NCI-H446 treated with DMSO at 0.1 percent for 48 hours (cell line): Measurements from ENCODE around the gene SCN8A.
"Not testable (repeated sequence)": the region's sequence is repeated elsewhere in the genome, so short reads cannot be mapped to it uniquely, and the experiment has no call there.

ENCODE experiments used
- DNase-seq: peaks from one replicate; lab custom pipeline; 2025; lab: John Stamatoyannopoulos, UW

SCN8A gene

DNA sequence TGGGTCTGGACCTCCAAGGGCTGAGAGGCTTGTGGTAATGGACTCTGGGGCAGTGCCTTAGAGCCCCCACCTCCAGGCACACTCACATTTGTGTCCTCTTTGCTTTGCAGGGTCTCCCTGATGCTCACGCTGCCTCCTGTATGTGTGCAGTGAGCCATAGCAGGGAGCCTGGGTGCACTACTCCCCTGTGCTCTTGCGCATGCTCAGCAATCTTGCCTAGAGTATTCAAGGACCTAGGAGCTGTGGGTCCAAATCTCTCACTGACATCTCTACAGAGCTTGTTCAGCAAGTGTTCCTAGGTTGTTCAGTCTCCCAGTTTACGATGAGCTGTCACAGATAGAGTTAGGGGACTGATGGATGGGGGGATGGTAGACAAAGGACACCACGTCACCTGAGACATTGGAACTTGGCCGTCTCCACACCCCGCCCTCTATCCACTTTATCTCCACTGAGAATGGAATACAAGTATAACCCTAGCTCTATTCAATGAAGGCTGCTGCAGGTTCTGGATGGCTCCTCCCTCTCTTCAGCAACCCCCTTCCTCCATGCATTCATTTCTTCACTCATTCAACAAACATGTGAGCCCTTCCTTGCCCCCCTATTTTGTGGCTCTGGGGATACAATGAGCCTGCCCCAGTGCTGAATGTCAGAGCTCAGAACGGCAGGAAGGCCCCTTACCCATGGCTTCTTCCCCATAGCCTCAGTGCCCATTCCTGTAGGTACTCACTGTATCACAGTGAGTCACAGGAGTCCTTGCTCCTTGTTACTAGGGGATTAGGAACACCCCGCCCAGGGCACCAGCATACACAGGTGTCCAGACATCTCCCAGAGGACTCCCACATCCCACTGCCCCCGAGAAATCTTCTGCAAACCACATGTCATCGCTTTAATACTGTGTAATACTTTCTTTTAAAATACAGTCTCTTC lies 226.3 kb downstream of the SCN8A start:
- no peak for DNase-seq

DNA sequence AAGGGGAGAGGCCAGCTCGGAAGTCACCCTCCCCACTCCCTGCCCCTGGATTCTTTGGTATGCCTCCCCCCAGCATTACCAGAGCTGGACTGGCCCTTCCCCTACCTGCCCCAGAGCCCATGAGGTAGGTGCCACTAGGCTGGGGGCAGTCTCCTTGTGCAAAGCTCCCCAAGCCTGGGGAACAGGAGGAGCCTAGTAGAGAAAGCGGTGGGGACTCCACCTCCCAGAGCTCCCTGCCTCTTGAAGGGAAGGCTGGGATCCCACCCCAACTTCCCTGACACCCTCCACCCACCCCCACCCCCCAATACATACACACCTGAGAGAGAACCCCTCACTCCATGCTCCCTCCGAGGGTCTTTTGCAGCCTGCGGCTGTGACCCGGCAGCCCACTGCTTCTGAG lies 227.1 kb downstream of the SCN8A start:
- DNase-seq = no peak

DNA sequence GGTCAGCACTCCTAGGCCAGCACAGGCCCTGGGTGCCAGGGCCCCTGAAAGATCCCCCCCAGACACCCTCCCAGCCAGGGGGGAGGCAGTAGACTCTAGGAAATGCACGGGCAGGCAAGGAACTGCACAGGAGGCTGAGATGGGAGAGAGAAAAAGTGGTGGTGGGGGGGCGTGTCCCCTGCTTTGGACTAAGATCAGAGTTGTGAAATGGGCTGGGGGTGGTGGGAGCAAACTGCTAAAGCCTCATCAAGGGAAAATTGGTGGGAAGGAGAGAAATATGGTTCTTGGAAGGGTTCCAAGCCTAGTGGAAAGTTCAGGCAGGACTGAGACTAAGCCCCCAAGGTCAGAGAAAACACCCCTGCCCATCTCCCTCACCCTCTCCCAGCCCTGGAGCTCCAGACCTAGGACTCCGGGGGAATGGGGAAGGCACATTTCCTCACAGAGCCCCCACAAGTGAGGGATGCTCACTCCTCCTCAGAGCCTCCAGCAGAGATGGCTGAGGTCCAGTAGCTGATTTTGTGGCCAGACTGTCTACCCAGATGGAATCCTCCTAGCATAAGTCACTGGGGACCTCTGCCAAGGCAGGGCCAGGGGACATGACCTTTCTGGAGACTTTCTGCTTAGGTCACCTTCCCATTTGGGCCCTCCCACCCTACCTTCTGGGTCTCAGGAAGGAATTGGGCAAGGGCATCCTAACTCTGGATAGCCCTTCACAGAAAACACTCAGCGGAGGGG lies 227.7 kb downstream of the SCN8A start:
- DNase-seq = peak; percentile 52

DNA sequence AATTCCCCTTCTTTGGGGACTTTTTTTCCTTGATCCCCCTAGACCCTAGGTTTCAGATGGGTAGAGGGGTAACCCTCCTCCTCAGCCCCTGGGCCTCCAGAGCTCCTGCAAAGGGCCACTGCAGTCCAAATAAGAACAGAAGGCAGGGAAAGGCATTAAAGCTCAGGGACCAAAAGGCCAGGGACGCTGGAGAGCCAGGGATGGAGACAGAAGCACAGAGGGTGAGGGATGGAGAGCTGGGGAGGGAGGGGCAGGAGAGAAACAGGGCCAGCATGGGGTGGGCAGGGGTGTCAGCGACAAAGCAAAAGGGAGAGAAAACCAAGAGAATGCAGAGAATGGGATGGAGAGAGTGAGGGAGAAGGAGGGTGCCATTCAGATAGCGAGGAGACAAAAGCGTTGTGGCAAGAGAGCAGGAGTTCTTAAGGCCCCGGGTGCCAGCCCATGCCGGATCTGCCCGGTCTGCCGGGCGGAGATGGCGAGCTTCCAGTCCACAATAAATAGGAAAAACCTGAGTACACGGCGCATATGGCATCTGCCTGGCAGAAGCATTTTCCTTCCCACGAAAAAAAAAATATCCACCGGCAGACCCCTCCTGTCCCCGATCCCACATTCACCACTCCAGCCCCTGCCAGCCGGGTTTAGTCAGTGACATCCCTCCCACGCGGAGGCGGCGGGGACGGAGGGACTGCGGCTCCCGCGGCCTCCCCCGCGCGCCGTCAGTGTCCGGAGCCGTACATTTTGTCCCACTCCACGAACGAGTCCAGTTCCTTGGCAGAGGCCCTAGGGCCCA lies 228.9 kb downstream of the SCN8A start:
- DNase-seq = peak; percentile 24

DNA sequence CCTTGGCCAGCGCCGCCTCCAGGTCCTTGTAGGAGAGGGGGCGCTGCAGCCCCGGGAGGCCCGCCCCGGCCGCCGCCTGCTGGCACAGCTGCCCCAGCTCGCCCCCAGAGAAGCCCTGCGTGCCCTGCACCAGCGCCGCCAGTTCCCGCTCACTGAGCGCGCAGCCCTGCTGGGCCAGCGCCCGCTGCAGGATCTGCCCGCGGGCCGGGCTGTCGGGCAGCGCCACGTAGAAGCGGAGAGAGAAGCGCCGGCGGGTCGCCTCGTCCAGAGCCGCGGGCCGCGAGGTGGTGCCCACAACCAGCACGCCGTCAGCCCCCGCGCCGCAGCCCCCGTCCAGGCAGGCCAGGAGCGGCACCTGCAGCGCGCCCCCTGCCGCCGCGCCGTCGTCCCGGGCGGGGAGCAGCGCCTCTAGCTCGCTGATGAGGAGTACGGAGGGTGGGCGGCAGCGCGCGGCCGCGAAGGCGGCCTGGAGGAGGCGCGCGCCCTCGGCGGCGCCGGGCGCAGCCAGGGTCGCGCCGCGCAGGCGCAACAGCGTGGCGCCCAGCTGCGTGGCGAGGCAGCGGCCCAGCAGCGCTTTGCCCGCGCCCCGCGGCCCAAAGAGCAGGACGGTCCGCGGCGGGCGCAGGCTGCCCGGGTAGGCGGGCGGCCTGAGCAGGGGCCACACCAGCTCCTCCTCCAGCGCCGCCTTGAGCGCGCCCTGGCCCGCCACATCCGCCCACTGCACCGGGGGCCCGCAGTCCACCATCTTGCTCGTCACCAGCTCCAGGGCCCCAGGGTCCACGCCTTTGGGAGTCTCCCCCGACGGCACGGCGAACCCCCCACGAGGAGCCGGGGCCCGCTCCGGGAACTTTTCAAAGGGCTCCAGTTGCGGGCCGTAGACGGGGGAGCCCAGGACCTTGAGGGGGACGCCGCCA lies 229.8 kb downstream of the SCN8A start:
- peak; percentile 61 for DNase-seq

DNA sequence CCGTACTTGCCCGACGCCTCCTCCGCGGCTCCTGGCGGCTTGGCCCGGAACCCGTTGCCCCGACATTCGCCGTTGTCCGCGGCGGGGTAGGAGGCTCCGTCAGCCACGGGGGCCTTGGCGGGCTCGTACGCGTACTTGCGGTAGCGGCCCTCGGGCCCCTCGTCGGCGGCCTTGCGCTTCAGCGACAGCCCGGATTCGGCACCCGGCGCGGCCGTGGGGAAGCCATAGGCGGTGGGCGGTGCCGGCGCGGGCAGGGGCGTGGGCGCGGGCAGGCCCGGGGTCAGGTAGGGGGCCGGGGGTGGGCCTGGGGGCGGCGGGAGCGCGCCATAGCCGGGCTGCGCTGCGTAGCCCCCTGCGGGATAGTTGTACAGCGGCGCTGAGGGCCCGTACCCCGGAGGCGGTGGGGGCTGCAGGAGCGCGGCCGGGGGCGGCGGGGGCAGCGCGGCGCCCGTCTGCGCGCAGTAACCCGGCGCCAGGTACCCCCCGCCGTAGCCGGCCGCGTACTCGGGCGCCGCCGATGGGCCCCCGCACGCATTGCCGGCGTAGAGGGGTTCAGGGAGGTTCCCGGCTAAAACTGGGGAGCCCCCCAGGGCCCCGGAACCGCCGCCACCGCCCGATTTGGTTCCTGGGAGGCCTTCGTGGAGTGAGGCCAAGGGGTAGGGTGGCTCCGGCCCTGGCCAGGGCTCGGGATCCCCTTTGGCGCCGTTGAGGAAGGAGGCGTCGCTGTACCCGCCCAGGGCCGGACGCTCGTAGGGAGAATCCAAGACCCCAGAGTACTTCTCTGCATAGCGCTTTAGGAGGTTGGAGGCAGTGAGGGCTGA lies 230.6 kb downstream of the SCN8A start:
- DNase-seq = no peak

DNA sequence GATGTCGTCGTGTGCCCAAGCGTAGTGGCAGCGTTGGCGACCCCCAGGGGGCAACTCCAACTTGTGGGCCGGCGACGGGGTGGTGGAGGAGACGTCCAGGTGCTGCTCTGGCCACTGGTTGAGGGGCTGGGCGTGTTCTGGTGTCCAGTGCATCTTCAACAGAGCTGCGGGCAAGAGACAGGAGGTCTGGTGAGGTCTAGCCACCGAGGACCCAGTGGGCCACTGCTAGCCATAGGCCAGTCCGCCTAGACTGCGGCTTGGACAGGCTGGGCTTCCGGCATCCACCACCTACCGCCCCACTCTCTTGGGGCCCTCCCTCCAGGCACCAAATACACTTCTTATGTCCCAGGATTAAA lies 231.2 kb downstream of the SCN8A start:
- no peak for DNase-seq

DNA sequence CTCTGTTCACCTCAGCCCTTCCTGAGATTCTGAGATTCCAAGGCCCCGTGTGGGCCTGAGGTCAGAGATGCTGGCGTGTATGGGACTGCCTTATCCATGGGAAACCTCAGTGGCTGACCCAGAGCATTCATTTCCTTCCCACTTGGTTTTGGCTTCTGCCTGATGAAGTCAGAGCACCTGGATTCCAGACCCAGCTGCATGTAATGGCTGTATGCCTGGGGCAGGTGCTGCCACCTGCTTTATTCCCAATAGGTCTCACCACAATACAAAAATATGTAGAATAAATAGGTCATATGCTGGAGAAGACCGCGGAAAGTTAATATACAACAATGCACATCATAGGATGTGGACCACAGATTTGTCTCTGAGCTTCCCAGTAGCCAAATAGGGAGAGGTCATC lies 231.9 kb downstream of the SCN8A start:
- no peak for DNase-seq

DNA sequence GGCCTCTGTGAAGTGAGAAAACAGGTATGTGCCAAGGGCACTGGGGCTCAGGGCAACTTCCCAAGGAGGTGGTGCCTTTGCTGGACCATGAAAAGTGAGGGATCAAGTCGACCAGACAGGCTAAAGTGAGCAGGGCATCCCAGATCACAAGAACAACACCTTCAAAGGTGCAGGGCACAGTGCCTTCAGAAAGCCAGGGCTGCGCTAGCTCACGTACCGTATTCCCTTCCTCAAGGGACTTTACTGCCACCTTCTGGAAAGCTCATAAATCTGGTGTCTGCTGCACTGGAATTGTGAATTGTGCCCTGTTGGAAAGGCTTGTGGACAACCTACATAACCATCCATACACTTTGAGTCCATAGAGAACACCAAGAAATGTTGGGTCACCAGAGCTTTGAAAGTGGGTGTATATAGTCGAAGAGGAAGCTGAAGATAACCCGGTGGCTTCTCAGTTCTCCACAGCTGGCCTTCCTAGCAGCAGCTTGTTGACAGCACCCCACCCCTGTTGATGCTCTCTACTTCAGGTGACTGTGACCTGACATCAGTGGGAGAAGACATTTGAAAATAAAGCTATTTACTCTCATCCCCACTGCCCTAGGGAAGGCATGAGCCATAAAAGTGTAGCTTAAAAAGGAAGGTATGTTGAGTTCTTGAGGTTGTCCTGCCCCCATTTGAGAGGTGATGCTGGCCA lies 233.0 kb downstream of the SCN8A start:
- peak; percentile 64 for DNase-seq

DNA sequence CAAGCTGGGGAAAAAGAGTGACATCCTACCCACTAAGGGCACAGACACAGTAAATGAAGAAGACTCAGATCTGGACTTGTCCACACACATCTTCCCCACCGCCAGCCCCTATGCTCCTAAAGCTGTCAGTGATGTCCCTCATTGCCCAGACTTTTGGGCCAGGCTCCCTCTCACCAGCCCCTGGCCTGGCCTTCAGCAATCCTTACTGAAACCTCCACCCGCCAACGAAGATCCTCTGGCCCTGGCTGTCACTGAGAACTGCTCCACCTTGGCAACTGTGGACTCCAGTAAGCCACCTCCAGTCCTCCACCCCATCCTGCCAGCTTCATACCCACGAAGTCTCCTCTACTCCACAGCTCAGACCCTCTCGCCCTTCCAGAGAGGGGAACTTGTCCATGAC lies 234.2 kb downstream of the SCN8A start:
- no peak for DNase-seq

DNA sequence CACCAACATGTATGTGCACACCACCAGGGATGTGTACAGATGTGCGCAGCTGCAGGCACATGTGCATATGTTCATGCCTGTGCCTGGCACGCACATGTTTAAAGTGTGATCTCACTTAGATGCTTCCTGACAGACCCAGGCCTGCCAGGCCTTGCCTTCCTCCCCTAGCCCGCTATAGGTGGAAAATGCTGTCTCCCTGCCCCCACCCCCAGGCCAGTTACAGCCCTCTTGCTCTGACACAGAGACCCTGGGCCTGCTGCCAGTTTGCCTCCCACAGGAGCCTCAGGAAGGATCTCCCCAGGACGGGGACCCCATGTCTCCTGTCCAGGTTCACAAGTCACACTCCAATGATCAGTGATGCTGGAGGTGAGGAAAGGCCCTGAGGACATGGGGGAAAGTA lies 235.8 kb downstream of the SCN8A start:
- DNase-seq = no peak

DNA sequence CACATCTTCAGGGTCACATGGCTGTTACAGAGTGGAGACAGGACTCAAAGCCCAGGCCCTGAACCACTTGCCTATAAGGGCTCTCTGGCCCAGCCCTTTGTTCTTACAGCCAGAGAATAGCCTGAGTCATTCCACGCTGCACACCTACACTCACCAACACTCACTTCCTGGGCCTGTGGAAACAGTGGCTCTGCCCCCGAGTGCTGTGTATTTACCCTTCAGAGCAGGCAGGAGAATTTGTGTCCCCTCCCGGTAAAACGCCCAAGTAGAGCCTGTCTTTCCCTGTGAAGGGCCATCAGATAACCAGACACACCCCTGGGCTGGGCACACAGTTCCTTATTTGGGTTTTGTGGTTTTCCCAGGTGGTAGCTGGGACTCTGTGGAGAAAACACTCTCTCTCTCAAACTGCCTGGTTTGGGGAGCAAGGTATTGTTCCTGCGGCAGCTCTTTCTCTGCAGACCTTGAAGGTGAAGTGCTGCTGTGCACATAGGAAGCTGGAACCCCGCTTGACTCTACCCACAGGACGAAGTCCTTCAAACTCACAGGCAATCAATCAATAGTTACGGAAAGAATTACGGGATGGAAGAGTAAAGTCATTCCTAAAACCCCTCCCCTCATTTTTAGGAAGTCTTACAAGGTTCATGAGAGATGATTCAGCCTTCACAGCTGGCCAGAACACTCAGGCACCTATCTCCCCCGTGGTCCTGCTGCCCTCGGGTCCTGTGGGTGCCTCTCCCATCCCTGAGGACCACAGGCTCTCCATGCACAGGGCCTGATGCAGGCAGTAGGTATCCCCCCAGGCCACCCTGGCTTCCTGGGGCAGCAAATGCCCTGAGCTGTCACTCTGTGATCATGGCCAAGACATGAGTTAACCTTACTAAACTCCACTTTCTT lies 237.1 kb downstream of the SCN8A start:
- DNase-seq = no peak

DNA sequence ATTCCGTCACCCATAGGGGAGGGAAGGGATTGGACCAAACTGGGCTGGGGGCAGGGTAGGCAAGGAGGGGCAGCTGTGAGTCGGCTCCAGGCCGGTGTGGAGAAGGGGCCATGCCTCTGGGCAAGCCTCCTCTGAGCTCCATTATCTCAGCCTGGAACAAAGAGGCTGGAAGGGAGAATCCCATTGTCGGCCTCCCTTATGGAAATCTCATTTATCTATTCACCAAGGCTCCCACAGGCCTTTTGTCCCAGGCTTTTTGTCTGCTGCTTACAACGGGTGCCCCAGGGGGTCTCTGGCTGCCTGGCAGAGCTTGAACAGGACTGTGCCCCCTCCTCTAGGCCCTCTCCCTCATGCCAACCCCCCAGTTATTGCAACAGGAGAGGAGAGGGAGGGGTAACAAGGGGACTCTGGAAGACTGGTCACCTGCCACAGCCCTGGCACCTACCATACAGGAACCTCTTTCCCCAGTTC lies 238.0 kb downstream of the SCN8A start:
- no peak for DNase-seq

DNA sequence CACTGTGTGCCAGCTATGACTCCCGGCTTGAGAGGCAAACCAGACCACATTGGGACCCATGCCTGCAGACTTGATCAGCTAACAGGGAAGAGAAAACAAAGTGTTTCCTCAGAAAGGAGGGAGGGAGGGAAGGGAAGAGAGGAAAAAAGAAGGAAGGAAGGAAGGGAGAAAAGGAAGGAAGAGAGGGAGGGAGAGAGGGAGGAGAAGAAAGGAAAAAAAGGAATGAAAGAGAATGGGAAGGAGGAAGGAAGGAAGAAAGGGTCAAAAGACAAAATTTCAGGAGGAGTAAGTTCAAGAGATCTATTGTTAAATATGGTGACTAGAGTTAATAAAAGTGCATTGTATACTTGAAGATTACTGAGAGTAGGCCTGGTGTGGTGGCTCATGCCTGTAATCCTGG lies 238.6 kb downstream of the SCN8A start:
- DNase-seq = no peak

DNA sequence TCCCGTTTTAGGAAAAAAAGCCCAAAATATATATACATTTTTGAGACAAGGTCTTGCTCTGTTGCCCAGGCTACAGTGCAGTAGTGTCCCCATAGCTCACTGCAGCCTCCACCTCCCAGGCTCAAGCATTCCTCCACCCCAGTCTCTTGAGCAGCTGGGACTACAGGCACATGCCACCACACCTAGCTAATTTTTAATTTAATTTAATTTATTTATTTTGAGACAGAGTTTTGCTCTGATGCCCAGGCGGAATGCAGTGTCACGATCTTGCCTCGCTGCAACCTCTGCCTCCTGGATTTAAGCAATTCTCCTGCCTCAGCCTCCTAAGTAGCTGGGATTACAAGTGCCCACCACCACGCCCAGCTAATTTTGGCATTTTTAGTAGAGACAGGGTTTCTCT lies 240.8 kb downstream of the SCN8A start:
- DNase-seq = not testable (repeated sequence)

DNA sequence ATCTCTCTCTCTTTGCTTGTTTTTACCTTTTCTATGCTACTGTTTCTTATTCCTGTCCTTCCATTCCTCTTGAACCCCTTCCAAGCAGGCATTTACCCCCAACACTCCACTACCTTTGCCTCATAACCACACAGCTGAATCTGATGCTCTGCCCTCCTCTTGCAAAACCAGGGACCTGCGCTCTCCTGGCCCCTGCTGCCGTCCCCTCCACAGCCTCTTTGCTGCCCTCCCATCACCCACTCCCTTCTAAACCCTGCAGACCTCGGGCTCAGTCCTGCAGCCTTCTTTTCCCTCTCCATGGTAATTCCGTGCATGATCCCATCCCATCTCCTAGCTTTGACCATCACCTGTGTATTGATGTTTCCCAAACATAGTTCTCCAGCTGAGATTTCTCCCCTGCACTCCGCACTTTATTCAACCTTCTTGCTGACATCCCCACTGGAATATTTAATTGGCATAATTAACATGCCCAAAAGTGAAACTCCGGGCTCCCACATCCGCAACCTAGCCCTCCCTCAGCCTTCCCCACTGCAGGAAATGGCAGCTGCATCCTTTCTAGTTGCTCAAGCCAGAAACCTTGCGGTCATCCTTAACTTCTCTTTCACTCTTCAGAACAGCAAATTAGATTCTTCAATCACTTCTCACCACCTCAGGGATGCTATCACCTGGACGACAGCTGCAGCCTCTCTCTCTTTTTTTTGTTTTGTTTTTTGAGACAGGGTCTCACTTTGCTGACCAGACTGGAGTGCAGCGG lies 241.5 kb downstream of the SCN8A start:
- DNase-seq = no peak

DNA sequence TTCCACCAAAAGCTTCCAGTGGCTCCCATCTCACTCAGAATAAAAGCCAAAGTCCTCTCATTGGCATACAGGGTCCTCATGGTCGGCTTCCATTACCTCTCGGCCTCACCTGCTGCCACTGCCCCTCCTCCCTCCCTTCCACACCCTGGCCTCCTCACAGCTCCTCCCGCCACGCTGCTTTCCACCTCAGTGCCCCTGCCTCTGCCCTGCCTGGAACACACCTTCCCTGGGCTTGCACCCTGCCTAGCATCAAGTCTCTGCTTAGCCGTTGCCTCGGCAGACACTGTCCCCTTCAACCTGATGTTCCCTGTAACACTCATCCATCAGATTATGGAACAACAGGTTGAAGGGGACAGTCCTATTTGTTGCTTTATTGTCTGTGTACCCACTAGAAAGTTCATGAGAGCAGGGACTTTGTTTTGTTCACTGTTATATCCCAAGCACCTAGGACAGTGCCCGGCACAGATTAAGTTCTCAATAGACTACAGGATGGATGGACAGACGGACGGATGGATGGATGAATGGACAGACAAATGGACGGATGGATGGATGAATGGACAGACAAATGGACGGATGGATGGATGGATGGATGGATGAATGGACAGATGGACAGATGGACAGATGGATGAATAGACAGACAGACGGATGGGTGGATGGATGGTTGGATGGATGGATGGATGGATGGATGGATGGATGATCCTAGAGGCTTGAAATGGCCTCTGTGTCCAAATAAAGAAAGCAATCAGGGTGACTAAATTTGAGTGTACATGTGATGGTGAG lies 242.6 kb downstream of the SCN8A start:
- no peak for DNase-seq
